ENCODE data around the gene SPACDR.
"Not testable (repeated sequence)": the region's sequence is repeated elsewhere in the genome, so short reads cannot be mapped to it uniquely, and the experiment has no call there.

SPACDR gene

DNA sequence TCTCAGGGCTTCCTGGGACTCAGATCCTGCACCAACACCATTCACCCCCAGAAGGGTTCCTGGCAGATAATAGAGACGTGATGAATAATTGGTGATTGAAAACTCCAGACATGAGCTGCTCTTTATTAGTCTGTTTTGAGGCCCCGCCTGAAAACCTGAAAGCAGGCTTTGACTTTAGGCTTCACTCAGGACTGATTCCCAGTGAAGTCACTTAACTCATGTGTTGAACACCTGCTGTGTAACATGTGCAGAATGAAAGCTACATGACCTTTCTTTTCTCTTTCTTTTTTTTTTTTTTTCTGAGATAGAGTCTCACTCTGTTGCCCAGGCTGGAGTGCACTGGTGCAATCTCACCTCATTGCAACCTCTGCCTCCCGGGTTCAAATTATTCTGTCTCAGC lies 8.9 kb downstream of the SPACDR start:
- CTCF ChIA-PET = interaction anchor here (0.7 to 8.2 kb wide), 14 partner anchors 9 to 131 kb away, joined by 3 to 46 read pairs (median 4); partner anchors contain the start of gene FBXO24
- TF ChIP-seq, protein P1, sequence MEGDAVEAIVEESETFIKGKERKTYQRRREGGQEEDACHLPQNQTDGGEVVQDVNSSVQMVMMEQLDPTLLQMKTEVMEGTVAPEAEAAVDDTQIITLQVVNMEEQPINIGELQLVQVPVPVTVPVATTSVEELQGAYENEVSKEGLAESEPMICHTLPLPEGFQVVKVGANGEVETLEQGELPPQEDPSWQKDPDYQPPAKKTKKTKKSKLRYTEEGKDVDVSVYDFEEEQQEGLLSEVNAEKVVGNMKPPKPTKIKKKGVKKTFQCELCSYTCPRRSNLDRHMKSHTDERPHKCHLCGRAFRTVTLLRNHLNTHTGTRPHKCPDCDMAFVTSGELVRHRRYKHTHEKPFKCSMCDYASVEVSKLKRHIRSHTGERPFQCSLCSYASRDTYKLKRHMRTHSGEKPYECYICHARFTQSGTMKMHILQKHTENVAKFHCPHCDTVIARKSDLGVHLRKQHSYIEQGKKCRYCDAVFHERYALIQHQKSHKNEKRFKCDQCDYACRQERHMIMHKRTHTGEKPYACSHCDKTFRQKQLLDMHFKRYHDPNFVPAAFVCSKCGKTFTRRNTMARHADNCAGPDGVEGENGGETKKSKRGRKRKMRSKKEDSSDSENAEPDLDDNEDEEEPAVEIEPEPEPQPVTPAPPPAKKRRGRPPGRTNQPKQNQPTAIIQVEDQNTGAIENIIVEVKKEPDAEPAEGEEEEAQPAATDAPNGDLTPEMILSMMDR (IDR thresholded peaks at IDR 0.05; ENCODE audit: control extremely low read depth, extremely low read depth, low read depth, missing control alignments) = no peak
- POLR2A ChIA-PET = interaction anchor here (0.6 kb wide), 1 partner anchor 209 kb away, joined by 5 read pairs; no protein-coding TSS in a partner anchor
- DNase-seq (ENCODE audit: extremely low spot score) = no peak

DNA sequence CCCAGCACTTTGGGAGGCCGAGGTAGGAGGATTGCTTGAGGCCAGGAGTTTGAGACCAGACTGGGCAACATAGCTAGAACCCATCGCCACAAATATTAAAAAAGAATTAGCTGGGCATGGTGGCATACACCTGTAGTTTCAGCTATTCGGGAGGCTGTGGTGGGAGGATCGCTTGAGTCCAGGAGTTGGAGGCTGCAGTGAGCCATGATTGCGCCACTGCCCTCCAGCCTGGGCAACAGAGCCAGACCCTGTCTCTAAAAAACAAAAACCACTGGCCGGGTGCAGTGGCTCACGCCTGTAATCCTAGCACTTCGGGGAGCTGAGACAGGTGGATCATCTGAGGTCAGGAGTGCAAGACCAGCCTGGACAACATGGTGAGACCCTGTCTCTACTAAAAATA lies 10.2 kb downstream of the SPACDR start:
- not testable (repeated sequence) for DNase-seq (ENCODE audit: extremely low spot score)
- POLR2A ChIA-PET = interaction anchor here (0.6 to 0.9 kb wide), 2 partner anchors 12 to 101 kb away, joined by 4 to 7 read pairs; no protein-coding TSS in a partner anchor
- CTCF ChIA-PET = interaction anchor here (0.6 to 8.2 kb wide), 8 partner anchors 9 to 152 kb away, joined by 3 to 46 read pairs (median 4); partner anchors contain the start of gene SPACDR

- CTCF ChIA-PET = interaction anchor here (1.1 to 8.2 kb wide), 6 partner anchors 9 to 321 kb away, joined by 3 to 46 read pairs (median 4); no protein-coding TSS in a partner anchor
- POLR2A ChIA-PET = no interaction called here
- no peak for DNase-seq (ENCODE audit: extremely low spot score)
- TF ChIP-seq, protein P1 (IDR thresholded peaks at IDR 0.05; ENCODE audit: control extremely low read depth, extremely low read depth, low read depth, missing control alignments) = no peak
Measured at GRCh38 chr7:100452513-100452912, 11.5 kb downstream of the SPACDR start.

DNA sequence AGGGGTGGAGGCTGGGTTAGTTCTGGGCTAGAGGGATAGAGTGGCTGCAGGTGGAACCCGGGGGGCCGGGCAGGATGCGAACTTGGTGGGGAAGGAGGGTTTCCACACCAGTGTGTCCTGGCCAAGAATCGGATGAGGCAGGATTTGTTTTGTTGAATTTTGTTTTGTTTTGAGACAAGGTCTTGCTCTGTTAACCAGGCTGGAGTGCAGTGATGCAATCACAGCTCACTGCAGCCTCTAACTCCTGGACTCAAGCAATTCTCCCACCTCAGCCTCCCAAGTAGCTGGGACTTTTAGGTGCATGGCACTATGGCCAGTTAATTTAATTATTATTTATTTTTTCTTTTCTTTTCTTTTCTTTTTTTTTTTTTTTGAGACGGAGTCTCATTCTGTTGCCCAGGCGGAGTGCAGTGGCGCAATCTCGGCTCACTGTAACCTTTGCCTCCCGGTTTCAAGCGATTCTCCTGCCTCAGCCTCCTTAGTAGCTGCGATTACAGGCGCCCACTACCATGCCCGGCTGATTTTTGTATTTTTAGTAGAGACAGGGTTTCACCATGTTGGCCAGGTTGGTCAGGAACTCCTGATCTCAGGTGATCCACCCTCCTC lies 14.8 kb downstream of the SPACDR start:
- DNase-seq (ENCODE audit: extremely low spot score) = no peak
- POLR2A ChIA-PET = interaction anchor here (0.7 to 1.7 kb wide), 3 partner anchors 19 to 257 kb away, joined by 4 to 7 read pairs (median 5); partner anchors contain the start of genes MEPCE, POP7 and ZCWPW1
- CTCF ChIA-PET = interaction anchor here (0.8 to 8.2 kb wide), 6 partner anchors 8 to 111 kb away, joined by 4 to 46 read pairs (median 13); partner anchors contain the start of genes PPP1R35 and SPACDR
- TF ChIP-seq, protein P1 (IDR thresholded peaks at IDR 0.05; ENCODE audit: control extremely low read depth, extremely low read depth, low read depth, missing control alignments) = no peak

- CTCF ChIA-PET = not testable (repeated sequence)
- POLR2A ChIA-PET = interaction anchor here (0.6 kb wide), 1 partner anchor 18 kb away, joined by 3 read pairs; no protein-coding TSS in a partner anchor
Measured at GRCh38 chr7:100447363-100447762, 16.7 kb downstream of the SPACDR start.

GRCh38 chr7:100446040-100446439 lies 18.0 kb downstream of the SPACDR start:
- no peak for DNase-seq (ENCODE audit: extremely low spot score)
- TF ChIP-seq, protein P1 (IDR thresholded peaks at IDR 0.05; ENCODE audit: control extremely low read depth, extremely low read depth, low read depth, missing control alignments) = no peak
- CTCF ChIA-PET = interaction anchor here (0.8 to 1.3 kb wide), 3 partner anchors 8 to 113 kb away, joined by 3 to 5 read pairs (median 4); no protein-coding TSS in a partner anchor
- POLR2A ChIA-PET = interaction anchor here (0.6 kb wide), 1 partner anchor 216 kb away, joined by 3 read pairs; no protein-coding TSS in a partner anchor

More at GRCh38 chr7:100447363-100447762, 16.7 kb downstream of the SPACDR start:
- DNase-seq (ENCODE audit: extremely low spot score) = not testable (repeated sequence)

- POLR2A ChIA-PET = interaction anchor here (0.8 to 1.4 kb wide), 2 partner anchors 15 kb away, joined by 3 read pairs; partner anchors contain the start of gene MEPCE
- TF ChIP-seq, protein P1 (IDR thresholded peaks at IDR 0.05; ENCODE audit: control extremely low read depth, extremely low read depth, low read depth, missing control alignments) = no peak
- CTCF ChIA-PET = interaction anchor here (0.9 to 1.3 kb wide), 4 partner anchors 8 to 25 kb away, joined by 3 to 6 read pairs (median 4); no protein-coding TSS in a partner anchor
- DNase-seq (ENCODE audit: extremely low spot score) = peak; percentile 39
Measured at GRCh38 chr7:100444311-100445278, 19.5 kb downstream of the SPACDR start.

All from GM10248 (cell line).